Body of pancreas (tissue), 4 donors: ENCODE results near the gene PYGM. TPM values are rescaled to one million over a fixed set of nuclear protein-coding genes. Genes with fewer than 3 reads are reported as not detected.

Experiments used
- ATAC-seq: fragments of 150-250 bp; one replicate; pipeline ENCODE4 v1.9.1; 2016
- DNase-seq, 4 donors: peaks; one replicate each; pipeline ENCODE4 v3.0.0-alpha.2; 2019
- H3K27ac ChIP-seq, 4 donors: fragments of 200-600 bp; sonication (generic); 1 replicate in 3 of 4; 2 replicates in 1 of 4; pipeline versions ENCODE4 v1.5.1 to v1.6.1; 2016 to 2019; ENCODE audit warnings: mild to moderate bottlenecking in 1 of 4, mixed read lengths in 1 of 4, moderate library complexity in 1 of 4
- H3K27me3 ChIP-seq, 2 donors: fragments of 200-600 bp; sonication (generic); one replicate each; pipeline ENCODE4 v1.6.0; 2016; ENCODE audit warnings: mild to moderate bottlenecking in 1 of 2
- H3K36me3 ChIP-seq, 2 donors: fragments of 200-600 bp; sonication (generic); replicated peaks in 1 of 2; 2 replicates each; pipeline ENCODE4 v1.5.1; 2016; ENCODE audit warnings: low read depth in 2 of 2; ENCODE audit not compliant: insufficient read depth in 1 of 2
- H3K4me1 ChIP-seq: fragments of 200-600 bp; sonication (generic); one replicate; pipeline ENCODE4 v1.6.0; 2016
- H3K4me3 ChIP-seq, 2 donors: fragments of 200-600 bp; sonication (generic); 1 replicate in 1 of 2; 2 replicates in 1 of 2; pipeline ENCODE4 v1.5.1; 2016 to 2019
- H3K9me3 ChIP-seq, 3 donors: fragments of 200-600 bp; sonication (generic); 1 replicate in 2 of 3; 2 replicates in 1 of 3; pipeline ENCODE4 v1.5.1; 2016
- POLR2A ChIP-seq, 3 donors: fragments of 450-650 bp; IDR thresholded peaks; one replicate each; pipeline ENCODE4 v1.6.1; 2016; ENCODE audit warnings: antibody characterized with exemption in 3 of 3, mild to moderate bottlenecking in 2 of 3
- WGBS, 2 donors: methylation state at CpG; one replicate each; pipeline ENCODE4 v1.1.5; 2017; 5-methylcytosine and 5-hydroxymethylcytosine counted together
- intact Hi-C: fragments of 100-400 bp; cut with DNase I; formaldehyde crosslinking; loops from one replicate; pipeline ENCODE4 v1.15.1; 2023
- total RNA-seq, 2 donors: library from RNA; depleted of rRNA; stranded (reverse); fragments of >200 nt; gene quantifications; one replicate each; pipeline ENCODE4 v1.1.0, GENCODE V29; 2016
- TF ChIP-seq, protein P1 (sequence below), 7 experiments: fragments of 450-650 bp in 4 of 7; fragments of 200-600 bp in 3 of 7; sonication (generic) in 3 of 7; IDR thresholded peaks; one replicate each; pipeline ENCODE4 v1.5.1; 2016 to 2019; ENCODE audit warnings: antibody characterized with exemption in 7 of 7

PYGM gene
- total RNA-seq, 2 donors from 2014 or later: 0.78 to 4.3 TPM

DNA sequence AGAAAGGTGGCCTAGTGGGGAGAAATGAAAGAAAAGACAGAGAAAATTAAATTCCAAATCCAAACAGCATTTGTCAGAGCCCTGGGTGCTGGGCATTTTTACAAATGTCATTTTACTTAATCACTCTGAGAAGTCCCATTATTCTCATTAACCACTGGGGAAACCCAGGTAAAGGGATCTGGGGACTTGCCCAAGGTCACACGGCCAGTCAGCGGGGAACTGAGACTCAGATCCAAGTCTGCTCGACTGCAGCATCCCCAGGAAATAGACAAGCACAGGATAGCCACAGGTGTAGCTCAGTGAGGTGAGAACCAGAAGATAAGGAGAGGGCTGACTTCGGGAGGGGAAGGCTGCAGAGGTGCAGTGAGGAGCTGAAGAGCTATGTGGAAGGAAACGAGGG is 44.7 kb downstream of the PYGM start:
- intact Hi-C loops: no loop called here
- Histone ChIP-seq H3K27me3 (peaks cover 0 to 52% of the 10 kb centered on the region in 2 donors), H3K36me3 (no peaks in the 10 kb centered on the region), H3K4me3 (no peak overlapping the region), H3K9me3 (no peaks in the 10 kb centered on the region), H3K4me1 (peaks cover 13% of the 10 kb centered on the region), H3K27ac (no peak overlapping the region)
- WGBS, 2 donors: 8 to 17% methylated on average over 5 of the region's 5 CpGs
- no peak for DNase-seq
- TF ChIP-seq POLR2A (IDR thresholded peaks at IDR 0.05): no peak
- TF ChIP-seq, protein P1, sequence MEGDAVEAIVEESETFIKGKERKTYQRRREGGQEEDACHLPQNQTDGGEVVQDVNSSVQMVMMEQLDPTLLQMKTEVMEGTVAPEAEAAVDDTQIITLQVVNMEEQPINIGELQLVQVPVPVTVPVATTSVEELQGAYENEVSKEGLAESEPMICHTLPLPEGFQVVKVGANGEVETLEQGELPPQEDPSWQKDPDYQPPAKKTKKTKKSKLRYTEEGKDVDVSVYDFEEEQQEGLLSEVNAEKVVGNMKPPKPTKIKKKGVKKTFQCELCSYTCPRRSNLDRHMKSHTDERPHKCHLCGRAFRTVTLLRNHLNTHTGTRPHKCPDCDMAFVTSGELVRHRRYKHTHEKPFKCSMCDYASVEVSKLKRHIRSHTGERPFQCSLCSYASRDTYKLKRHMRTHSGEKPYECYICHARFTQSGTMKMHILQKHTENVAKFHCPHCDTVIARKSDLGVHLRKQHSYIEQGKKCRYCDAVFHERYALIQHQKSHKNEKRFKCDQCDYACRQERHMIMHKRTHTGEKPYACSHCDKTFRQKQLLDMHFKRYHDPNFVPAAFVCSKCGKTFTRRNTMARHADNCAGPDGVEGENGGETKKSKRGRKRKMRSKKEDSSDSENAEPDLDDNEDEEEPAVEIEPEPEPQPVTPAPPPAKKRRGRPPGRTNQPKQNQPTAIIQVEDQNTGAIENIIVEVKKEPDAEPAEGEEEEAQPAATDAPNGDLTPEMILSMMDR (IDR thresholded peaks at IDR 0.05): no peak
- ATAC-seq: no peak

DNA sequence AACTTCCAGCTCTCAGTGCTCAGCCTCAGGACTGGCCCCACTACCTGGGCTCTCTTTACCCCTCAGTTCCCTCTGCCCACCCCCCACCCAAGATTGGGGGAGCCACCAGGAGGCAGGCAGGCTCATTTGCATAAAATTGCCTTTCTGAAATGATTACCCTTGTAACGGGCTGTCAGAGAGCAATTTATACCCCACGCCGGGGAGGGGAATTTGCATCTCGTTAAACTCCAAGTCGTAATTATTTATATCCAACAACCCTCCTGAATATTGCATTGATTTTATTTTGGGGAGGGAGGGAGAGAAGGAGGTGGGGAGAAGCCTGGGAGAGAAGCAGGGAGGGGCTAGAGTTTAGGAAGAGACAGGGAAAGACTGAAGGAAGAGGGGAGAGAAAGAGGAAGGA is 45.1 kb downstream of the PYGM start:
- DNase-seq (no peak), ATAC-seq (no peak)
- H3K4me1 ChIP-seq: peaks cover 13% of the 10 kb centered on the region
- intact Hi-C loops: no loop called here
- H3K4me3 ChIP-seq: no peak overlapping the region
- H3K27me3 ChIP-seq: peaks cover 0 to 52% of the 10 kb centered on the region in 2 donors
- WGBS, 2 donors: 43 to 46% methylated on average over 5 of the region's 5 CpGs
- TF ChIP-seq, protein P1 (IDR thresholded peaks at IDR 0.05): no peak
- no peak for TF ChIP-seq POLR2A (IDR thresholded peaks at IDR 0.05)
- H3K36me3 ChIP-seq: no peaks in the 10 kb centered on the region
- no peaks in the 10 kb centered on the region for H3K9me3 ChIP-seq
- no peak overlapping the region for H3K27ac ChIP-seq

DNA sequence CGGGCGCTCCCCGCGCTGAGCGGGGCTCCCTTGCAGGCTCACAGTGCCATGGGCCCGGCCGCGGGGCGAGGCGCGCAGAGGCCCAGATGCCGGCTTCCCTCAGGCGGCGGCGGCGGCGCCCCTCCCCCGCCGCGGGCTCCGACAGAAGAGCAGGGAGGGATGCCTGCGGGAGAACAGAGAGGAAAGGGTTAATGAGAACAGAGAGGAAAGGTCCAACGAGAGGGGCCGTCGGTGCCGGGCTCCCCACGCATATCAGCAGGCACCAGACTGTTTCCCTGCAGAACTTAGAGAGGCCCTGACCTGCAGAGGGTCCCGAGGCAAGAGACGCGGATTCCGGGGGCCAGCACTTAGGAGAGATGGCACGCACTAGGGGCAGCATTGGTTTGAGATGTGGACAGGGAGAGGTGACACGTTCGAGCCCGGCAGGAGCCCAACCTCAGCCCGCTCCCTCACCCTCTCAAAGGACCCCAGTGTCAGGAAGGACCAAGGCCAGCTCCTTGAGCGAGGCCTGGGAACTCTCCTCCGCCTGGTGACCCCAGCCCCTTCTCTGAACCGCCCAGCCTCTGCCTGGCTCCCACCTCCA is 45.9 kb downstream of the PYGM start:
- intact Hi-C loops: no loop called here
- ATAC-seq (no peak), DNase-seq (no peak)
- H3K4me1 ChIP-seq: peaks cover 13% of the 10 kb centered on the region
- H3K9me3 ChIP-seq: no peaks in the 10 kb centered on the region
- WGBS, 2 donors: 8% methylated on average over 26 to 33 of the region's 39 CpGs
- TF ChIP-seq, protein P1 (IDR thresholded peaks at IDR 0.05): no peak
- no peak for TF ChIP-seq POLR2A (IDR thresholded peaks at IDR 0.05)
- H3K36me3 ChIP-seq: no peaks in the 10 kb centered on the region
- no peak overlapping the region for H3K4me3 ChIP-seq
- H3K27ac ChIP-seq: no peak overlapping the region
- peaks cover 0 to 52% of the 10 kb centered on the region in 2 donors for H3K27me3 ChIP-seq

DNA sequence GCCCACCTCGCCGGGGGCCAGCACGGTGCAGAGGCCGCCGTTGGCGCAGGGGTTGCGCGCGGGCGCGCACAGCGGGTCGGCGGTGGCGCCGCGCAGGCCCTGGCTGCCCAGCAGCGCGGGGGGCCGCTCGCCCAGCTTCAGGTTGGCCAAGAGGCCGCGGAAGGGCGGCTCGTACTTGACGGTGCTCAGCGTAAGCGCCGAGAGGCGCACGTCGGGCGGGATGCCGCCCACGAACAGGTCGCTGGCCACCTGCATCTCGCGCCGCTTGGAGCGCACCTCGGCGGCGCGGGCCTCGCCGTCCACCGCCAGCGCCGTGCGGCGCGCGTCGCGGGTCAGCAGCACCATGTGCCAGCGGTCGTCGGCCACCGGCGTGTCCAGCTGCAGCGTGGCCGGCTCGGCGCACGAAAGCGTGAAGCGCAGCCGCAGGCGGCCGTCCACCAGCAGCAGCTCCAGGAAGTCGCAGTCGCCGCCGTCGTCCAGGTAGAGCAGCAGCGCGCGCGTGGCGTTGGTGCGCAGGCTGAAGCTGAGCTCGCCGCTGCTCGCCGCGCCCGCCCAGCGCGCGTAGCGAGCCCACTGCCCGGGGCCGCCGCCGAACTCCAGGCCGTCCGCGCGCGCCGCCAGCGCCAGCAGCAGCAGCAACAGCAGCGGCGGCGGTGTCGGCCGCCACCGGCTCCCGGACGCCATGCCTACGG is 46.6 kb downstream of the PYGM start:
- H3K4me3 ChIP-seq: no peak overlapping the region
- H3K27ac ChIP-seq: no peak overlapping the region
- peaks cover 0 to 52% of the 10 kb centered on the region in 2 donors for H3K27me3 ChIP-seq
- intact Hi-C loops: no loop called here
- peaks cover 13% of the 10 kb centered on the region for H3K4me1 ChIP-seq
- ATAC-seq (peak; percentile 54), DNase-seq (peak; percentile 25 to 70 (median 52))
- no peaks in the 10 kb centered on the region for H3K9me3 ChIP-seq
- TF ChIP-seq POLR2A (IDR thresholded peaks at IDR 0.05): no peak
- TF ChIP-seq, protein P1 (IDR thresholded peaks at IDR 0.05): no peak
- no peaks in the 10 kb centered on the region for H3K36me3 ChIP-seq
- WGBS, 2 donors: 3% methylated on average over 64 of the region's 111 CpGs; no CpG with 5 or more reads in 1 of the 2 donors
